ENCODE measurements around the gene COMT.

DNA sequence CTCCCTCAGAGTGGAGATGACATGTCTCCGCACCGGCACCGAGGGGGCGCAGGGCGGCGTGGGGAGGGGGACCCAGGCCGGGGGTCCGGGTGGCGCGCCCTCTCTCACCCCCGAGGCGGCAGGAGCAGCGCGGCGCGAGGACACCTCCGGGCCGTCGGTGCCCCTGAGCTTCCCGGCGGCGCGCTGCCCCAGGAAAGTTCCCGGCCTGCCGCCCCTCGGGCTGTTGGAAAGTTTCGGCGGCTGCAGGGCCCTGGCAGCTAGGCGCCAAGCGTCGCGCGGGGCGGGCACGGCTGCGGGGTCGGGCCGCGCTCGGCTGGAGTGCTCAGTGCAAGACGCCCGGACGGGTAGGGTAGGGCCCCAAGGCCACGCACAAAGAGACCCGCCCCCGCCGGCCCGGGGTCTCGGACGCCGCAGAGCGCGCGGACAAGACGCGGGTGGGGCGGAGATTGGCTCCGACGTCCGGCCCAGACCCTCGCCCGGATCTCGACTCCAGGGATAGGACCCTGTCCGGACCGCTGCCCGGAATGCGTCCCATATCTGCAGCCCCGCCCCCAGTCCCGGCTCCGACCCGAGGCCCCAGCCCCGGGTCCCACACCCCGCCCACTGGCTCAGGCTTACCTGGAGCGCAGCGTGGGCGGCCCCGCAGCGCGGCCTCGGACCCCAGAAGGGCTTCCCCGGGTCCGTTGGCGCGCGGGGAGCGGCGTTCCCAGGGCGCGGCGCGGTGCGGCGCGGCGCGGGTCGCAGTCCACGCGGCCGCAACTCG is 74.6 kb downstream of the COMT start:
- TF ChIP-seq, protein P1, sequence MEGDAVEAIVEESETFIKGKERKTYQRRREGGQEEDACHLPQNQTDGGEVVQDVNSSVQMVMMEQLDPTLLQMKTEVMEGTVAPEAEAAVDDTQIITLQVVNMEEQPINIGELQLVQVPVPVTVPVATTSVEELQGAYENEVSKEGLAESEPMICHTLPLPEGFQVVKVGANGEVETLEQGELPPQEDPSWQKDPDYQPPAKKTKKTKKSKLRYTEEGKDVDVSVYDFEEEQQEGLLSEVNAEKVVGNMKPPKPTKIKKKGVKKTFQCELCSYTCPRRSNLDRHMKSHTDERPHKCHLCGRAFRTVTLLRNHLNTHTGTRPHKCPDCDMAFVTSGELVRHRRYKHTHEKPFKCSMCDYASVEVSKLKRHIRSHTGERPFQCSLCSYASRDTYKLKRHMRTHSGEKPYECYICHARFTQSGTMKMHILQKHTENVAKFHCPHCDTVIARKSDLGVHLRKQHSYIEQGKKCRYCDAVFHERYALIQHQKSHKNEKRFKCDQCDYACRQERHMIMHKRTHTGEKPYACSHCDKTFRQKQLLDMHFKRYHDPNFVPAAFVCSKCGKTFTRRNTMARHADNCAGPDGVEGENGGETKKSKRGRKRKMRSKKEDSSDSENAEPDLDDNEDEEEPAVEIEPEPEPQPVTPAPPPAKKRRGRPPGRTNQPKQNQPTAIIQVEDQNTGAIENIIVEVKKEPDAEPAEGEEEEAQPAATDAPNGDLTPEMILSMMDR (IDR thresholded peaks at IDR 0.05): no peak
- no peak; the same call in 1 of the 2 replicates for TF ChIP-seq SIN3A (IDR thresholded peaks at IDR 0.05; ENCODE audit: borderline replicate concordance, insufficient read depth, low read depth, low read length)

All from Panc1 (cell line).